GM12864 (cell line): Measurements from ENCODE around the gene CARD18.

ENCODE experiments used
- DNase-seq: peaks from one replicate; pipeline ENCODE4 v3.0.0-alpha.2; 2011; ENCODE audit warnings: low read depth
- H3K4me3 ChIP-seq: 2 replicates; pipeline ENCODE4 v1.5.1; 2011; ENCODE audit warnings: mild to moderate bottlenecking, low read depth, low read length, control low read depth
- TF ChIP-seq, protein P1 (sequence below): IDR thresholded peaks from 2 replicates; pipeline ENCODE4 v1.5.1; 2011; ENCODE audit warnings: low read depth, mild to moderate bottlenecking, moderate library complexity, low read length, control low read depth, inconsistent platforms; ENCODE audit errors: missing control alignments

The CARD18 gene

DNA sequence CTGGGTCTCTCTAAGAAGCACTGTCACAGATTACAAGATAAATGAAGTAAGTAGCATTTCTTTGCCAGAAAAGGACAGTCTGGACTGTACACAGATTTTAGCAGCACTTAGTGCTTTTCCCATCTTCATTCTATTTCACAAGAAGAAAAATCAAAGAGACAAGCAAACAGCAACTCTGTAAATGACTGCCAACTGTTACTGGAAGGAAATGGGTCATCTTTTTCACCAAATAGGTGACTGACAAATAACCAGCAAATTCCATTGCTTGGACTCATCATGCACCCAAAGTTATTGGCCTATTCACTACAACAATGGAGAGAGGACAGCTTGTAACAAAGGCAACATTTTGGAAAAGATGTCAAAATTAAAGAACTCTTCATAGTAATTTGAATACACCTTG lies 28.9 kb upstream of the CARD18 start:
- no peak for DNase-seq
- H3K4me3 ChIP-seq = no peak overlapping the region
- TF ChIP-seq, protein P1, sequence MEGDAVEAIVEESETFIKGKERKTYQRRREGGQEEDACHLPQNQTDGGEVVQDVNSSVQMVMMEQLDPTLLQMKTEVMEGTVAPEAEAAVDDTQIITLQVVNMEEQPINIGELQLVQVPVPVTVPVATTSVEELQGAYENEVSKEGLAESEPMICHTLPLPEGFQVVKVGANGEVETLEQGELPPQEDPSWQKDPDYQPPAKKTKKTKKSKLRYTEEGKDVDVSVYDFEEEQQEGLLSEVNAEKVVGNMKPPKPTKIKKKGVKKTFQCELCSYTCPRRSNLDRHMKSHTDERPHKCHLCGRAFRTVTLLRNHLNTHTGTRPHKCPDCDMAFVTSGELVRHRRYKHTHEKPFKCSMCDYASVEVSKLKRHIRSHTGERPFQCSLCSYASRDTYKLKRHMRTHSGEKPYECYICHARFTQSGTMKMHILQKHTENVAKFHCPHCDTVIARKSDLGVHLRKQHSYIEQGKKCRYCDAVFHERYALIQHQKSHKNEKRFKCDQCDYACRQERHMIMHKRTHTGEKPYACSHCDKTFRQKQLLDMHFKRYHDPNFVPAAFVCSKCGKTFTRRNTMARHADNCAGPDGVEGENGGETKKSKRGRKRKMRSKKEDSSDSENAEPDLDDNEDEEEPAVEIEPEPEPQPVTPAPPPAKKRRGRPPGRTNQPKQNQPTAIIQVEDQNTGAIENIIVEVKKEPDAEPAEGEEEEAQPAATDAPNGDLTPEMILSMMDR = no peak

DNA sequence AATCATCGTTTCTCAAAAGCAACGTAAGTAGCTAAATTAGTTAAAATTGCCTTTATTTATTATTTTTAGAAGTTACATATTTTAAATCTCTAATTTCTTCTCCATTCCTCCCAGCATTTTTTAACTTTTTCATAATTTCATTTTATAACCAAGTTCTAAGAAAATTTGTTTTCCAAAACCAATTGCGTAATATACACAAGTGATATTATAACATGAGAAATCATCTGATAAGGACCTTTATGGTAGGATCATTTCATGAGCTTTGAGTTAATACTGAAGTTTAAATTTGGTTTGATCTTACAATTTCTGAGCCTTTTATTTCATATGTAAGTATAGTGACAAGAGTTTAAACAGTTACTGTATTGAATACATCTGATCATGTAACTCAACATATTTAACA lies 27.7 kb upstream of the CARD18 start:
- DNase-seq = no peak
- no peak overlapping the region for H3K4me3 ChIP-seq
- TF ChIP-seq, protein P1 = no peak

DNA sequence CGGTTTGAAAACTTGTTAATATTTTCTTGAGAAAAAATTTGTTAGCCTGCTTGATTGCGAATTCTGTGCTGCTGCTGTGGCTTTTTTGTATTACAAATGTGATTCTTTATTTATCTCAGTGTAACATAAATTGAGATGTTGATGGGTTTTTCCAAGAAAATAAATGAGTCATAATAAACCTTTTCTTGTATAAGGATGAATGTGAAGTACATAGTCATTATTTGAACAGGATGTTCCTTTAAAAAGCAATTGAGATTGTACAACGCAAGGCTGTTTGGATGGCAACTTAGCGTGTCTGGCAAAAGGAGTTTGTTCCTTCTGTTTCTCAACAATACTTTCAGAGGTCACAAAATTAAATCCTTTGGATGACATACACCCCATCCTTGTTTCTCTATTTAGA lies 24.6 kb upstream of the CARD18 start:
- TF ChIP-seq, protein P1 = no peak
- no peak for DNase-seq
- H3K4me3 ChIP-seq = no peak overlapping the region

DNA sequence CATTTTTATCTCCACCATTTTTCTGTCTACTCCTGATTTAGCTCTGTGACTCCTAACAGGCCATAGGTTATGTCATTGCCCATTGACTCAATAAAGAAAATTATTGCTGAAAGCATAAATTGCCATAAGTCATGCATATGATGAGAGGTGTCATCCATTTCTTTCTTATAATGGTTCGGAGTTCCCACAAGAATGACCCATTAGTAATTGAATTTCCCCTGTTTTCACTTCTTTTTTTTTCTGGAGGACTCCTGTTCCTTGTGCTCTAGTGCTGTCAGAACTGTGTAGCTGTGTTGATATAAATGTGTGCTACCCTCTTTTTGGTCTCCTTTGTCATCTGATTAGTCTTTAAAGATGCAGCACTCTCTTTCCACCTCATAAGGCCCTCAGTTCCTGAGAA lies 22.9 kb upstream of the CARD18 start:
- TF ChIP-seq, protein P1 = no peak
- no peak for DNase-seq
- H3K4me3 ChIP-seq = no peak overlapping the region

DNA sequence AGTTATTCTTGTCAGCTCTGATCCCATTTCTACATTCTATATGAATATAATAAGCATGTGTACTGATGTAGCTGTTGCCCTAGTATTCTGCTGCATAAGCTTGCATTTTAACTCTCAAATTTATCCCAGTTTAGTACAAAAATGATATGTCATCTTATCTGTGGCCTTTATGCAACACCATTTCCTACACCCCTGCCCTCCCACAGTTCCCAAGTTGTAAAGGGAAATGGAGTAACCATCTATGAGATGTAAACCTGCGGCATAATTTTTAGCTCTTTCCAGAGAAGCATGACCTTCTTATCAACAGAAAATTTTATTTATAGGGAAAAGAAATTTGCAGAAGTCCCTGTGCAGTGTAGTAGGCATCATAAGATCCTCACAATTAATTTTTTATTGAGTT lies 18.9 kb upstream of the CARD18 start:
- TF ChIP-seq, protein P1 = no peak
- no peak for DNase-seq
- no peak overlapping the region for H3K4me3 ChIP-seq

DNA sequence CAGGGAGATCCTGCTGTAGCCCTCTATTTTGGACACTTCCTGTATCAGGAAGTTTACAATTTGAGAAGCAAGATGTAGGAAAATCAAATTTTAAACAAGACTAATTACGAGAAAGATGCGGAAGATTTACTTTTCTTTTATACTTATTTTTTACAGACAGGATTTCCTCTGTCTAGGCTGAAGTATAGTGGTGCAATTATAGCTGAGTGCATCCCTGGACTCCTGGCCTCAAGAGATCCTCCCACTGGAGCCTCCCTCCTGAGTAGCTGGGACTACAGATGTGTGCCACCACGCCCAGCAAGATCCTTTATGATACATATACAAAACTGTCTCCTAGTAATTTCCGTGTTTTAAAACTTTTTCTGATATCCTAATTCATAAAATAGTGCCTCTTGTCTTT lies 17.2 kb upstream of the CARD18 start:
- TF ChIP-seq, protein P1 = no peak
- no peak for DNase-seq
- H3K4me3 ChIP-seq = no peak overlapping the region

DNA sequence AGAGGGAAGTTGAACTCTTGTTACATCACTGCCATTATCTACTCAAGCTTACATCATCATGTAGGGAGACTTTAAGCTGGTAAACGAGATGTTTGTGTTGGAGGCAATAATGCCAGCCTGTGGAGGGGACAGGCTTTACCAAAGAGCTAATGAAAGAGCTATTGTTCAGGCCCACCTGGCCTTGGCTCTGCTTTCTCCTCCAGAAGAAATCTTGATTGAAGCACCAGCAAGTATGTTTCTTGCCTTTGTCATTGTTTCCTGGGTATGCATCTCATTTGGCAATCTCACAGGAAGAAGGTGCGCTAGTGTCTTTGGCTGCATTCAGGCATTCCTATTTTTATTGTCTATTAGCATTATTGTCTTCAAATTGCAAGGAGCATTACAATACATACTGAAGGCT lies 16.7 kb upstream of the CARD18 start:
- H3K4me3 ChIP-seq = no peak overlapping the region
- TF ChIP-seq, protein P1 = no peak
- DNase-seq = no peak
